MM.1S (cell line): ENCODE measurements around the gene CYTH1.
A peak's percentile ranks its signal among the peaks of the same experiment; 100 is the strongest.

ENCODE experiments used
- DNase-seq: peaks from one replicate; pipeline ENCODE4 v3.0.0-alpha.2; 2015
- H2AFZ ChIP-seq: fragments of 300-600 bp; sonication (generic); 2 replicates; pipeline ENCODE4 v1.6.0; 2016; ENCODE audit warnings: antibody characterized with exemption, low read length
- H3F3A ChIP-seq: fragments of 300-600 bp; sonication (generic); 2 replicates; pipeline ENCODE4 v1.6.1; 2016; ENCODE audit warnings: mild to moderate bottlenecking, antibody characterized with exemption, low read length, moderate library complexity, mixed read lengths; ENCODE audit not compliant: insufficient read depth
- H3K27ac ChIP-seq: fragments of 300-600 bp; sonication (generic); 2 replicates; pipeline ENCODE4 v1.5.1; 2016; ENCODE audit warnings: mild to moderate bottlenecking, low read length
- H3K27me3 ChIP-seq: fragments of 300-600 bp; sonication (generic); replicated peaks from 2 replicates; pipeline ENCODE4 v1.6.0; 2016; ENCODE audit warnings: low read length; ENCODE audit not compliant: insufficient read depth
- H3K36me3 ChIP-seq: fragments of 300-600 bp; sonication (generic); replicated peaks from 2 replicates; pipeline ENCODE4 v1.6.1; 2016; ENCODE audit warnings: mild to moderate bottlenecking, low read length, mixed read lengths; ENCODE audit not compliant: insufficient read depth
- H3K4me1 ChIP-seq: fragments of 300-600 bp; sonication (generic); 2 replicates; pipeline ENCODE4 v1.6.1; 2016; ENCODE audit warnings: low read length, mixed read lengths
- H3K4me2 ChIP-seq: fragments of 300-600 bp; sonication (generic); 2 replicates; pipeline ENCODE4 v1.6.0; 2016; ENCODE audit warnings: low read depth, low read length
- H3K4me3 ChIP-seq: fragments of 300-600 bp; sonication (generic); 2 replicates; pipeline ENCODE4 v1.5.1; 2016; ENCODE audit warnings: low read length, mixed read lengths
- H3K79me2 ChIP-seq: fragments of 300-600 bp; sonication (generic); 2 replicates; pipeline ENCODE4 v1.6.1; 2016; ENCODE audit warnings: mixed run types, low read length, mixed read lengths
- H3K9ac ChIP-seq: fragments of 300-600 bp; sonication (generic); 2 replicates; pipeline ENCODE4 v1.6.1; 2016; ENCODE audit warnings: low read length, mixed read lengths
- H3K9me2 ChIP-seq: fragments of 300-600 bp; sonication (generic); replicated peaks from 2 replicates; pipeline ENCODE4 v1.6.1; 2016; ENCODE audit warnings: mild to moderate bottlenecking, low read length, mixed read lengths; ENCODE audit not compliant: insufficient read depth
- H3K9me3 ChIP-seq: fragments of 300-600 bp; sonication (generic); replicated peaks from 2 replicates; pipeline ENCODE4 v1.6.1; 2016; ENCODE audit warnings: mild to moderate bottlenecking, low read length, mixed read lengths; ENCODE audit not compliant: insufficient read depth
- H4K20me1 ChIP-seq: fragments of 300-600 bp; sonication (generic); 2 replicates; pipeline ENCODE4 v1.6.1; 2016; ENCODE audit warnings: mild to moderate bottlenecking, low read length, moderate library complexity, mixed read lengths; ENCODE audit not compliant: insufficient read depth
- EZH2 ChIP-seq: fragments of 300-600 bp; sonication (generic); optimal IDR thresholded peaks from 2 replicates; pipeline ENCODE3; 2017; ENCODE audit warnings: low read depth, mild to moderate bottlenecking, antibody characterized with exemption, low read length, mixed read lengths
- EZH2phosphoT487 ChIP-seq: fragments of 300-600 bp; sonication (generic); IDR thresholded peaks from 2 replicates; pipeline ENCODE4 v1.6.1; 2018; ENCODE audit warnings: antibody characterized with exemption, low read length
- TF ChIP-seq, protein P1 (sequence below): fragments of 300-600 bp; sonication (generic); IDR thresholded peaks from 2 replicates; pipeline ENCODE4 v1.5.1; 2016; ENCODE audit warnings: antibody characterized with exemption, low read length, mixed read lengths

The CYTH1 gene

DNA sequence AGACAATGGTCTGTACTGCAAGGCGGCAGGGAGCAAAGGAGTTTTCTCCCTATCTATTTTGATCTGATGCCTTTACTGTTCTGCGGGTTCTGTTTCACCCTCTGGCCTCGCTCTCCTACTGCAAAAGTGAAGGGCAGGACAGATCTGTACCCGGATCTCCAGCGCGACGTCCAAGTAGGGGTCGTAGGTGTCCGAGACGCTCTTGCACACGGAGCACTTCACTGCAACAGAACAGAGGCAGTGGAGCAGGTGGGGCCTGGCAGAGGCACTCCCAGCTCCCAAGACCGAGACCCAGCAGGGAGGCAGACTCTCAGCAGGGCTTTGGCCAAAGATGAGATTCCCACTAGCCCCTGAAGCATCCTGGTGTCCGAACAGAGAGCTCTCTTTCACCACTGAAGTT is 38.8 kb upstream of the CYTH1 start:
- DNase-seq, result no peak
- Histone ChIP-seq H3K4me3 (no peak overlapping the region), H3K27ac (no peak overlapping the region), H3K79me2 (peaks cover 63% of the 10 kb centered on the region), H2AFZ (no peak overlapping the region), H3K9me2 (no peaks in the 10 kb centered on the region), H3K36me3 (peaks cover 24% of the 10 kb centered on the region; the same call in 1 of the 2 replicates), H3K27me3 (no peaks in the 10 kb centered on the region), H3K9me3 (no peaks in the 10 kb centered on the region), H3F3A (peaks cover 29% of the 10 kb centered on the region), H3K4me2 (no peak overlapping the region), H3K4me1 (peaks cover 26% of the 10 kb centered on the region), H4K20me1 (no peaks in the 10 kb centered on the region), H3K9ac (no peak overlapping the region)
- TF ChIP-seq, protein P1, sequence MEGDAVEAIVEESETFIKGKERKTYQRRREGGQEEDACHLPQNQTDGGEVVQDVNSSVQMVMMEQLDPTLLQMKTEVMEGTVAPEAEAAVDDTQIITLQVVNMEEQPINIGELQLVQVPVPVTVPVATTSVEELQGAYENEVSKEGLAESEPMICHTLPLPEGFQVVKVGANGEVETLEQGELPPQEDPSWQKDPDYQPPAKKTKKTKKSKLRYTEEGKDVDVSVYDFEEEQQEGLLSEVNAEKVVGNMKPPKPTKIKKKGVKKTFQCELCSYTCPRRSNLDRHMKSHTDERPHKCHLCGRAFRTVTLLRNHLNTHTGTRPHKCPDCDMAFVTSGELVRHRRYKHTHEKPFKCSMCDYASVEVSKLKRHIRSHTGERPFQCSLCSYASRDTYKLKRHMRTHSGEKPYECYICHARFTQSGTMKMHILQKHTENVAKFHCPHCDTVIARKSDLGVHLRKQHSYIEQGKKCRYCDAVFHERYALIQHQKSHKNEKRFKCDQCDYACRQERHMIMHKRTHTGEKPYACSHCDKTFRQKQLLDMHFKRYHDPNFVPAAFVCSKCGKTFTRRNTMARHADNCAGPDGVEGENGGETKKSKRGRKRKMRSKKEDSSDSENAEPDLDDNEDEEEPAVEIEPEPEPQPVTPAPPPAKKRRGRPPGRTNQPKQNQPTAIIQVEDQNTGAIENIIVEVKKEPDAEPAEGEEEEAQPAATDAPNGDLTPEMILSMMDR, result no peak
- TF ChIP-seq EZH2, result no peak
- no peak for TF ChIP-seq EZH2phosphoT487

DNA sequence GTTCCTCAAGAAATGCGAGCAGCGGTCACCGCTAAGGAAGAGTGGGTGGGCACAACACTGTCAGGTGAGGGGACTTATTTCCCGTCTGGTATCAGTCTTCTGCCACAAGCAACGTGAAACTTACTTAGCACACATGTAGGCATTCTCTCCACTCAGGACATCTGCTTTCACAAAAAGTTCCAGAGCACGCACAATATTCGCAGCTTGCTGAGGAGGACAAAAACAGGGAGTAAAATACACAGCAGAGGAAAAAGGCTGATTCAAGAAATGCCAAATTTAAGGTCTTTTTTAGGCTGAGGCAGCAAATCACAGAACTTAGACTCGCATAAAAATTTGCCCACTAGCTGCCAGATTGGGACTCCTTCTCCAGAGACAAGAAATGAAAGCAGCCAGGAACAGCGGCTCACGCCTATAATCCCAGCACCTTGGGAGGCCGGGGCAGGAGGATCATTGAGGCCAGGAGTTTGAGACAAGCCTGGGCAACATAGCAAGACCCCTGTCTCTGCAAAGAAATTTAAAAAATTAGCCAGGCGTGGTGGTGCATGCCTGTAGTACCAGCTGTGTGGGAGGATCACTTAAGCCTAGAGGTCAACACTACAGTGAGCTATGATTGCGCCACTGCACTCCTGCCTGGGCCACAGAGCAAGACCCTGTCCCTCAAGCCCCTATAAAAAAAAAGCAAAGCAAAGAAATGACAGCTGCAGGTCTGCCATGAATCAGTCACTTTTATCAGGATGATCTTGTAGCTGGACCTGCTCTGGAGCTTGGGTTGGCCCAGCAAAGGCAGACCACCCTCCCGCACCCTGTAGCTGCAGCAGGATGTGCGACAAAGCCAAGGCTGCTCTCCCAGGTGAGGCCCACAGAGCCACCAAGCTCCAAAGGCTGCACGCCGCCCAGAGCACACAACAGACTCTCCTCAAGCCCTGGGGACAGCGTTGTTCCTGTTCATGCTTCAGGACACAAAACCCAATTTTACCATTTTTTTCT is 38.0 kb upstream of the CYTH1 start:
- peaks cover 30% of the 10 kb centered on the region; the same call in 1 of the 2 replicates for H3K36me3 ChIP-seq
- H3K4me1 ChIP-seq, result peaks cover 26% of the 10 kb centered on the region
- DNase-seq, result no peak
- H3K4me2 ChIP-seq, result no peak overlapping the region
- H2AFZ ChIP-seq, result no peak overlapping the region
- H3K79me2 ChIP-seq, result peaks cover 63% of the 10 kb centered on the region
- no peaks in the 10 kb centered on the region for H4K20me1 ChIP-seq
- no peak overlapping the region for H3K9ac ChIP-seq
- peaks cover 29% of the 10 kb centered on the region for H3F3A ChIP-seq
- peak overlapping the region; percentile 96; the same call in 1 of the 2 replicates for H3K27ac ChIP-seq
- no peaks in the 10 kb centered on the region for H3K9me2 ChIP-seq
- H3K4me3 ChIP-seq, result no peak overlapping the region
- H3K9me3 ChIP-seq, result no peaks in the 10 kb centered on the region
- H3K27me3 ChIP-seq, result no peaks in the 10 kb centered on the region
- TF ChIP-seq, protein P1, result no peak
- TF ChIP-seq EZH2phosphoT487, result no peak

DNA sequence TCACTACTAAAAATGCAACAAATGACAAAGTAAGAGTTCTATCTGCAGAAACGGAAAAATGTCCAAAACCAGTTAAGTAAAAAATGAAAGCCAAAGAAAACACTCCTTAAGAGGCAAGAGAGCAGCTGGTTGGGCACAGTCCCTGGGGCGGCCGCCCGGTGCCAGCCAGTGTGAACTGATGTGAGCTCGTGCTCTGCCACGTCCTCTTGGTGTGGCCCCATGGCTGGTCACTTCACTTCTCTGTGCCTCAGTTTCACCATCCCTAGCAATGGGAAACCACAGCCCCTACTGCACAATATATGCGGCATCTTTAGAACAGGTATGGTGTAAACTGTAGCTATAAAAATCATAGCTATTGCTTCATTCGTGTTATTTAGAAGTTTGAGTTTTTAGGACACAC is 37.3 kb upstream of the CYTH1 start:
- no peak for DNase-seq
- H3K9me3 ChIP-seq, result no peaks in the 10 kb centered on the region
- no peaks in the 10 kb centered on the region for H3K27me3 ChIP-seq
- no peak overlapping the region for H3K4me3 ChIP-seq
- H3F3A ChIP-seq, result peaks cover 29% of the 10 kb centered on the region
- H3K4me1 ChIP-seq, result peaks cover 26% of the 10 kb centered on the region
- no peak overlapping the region for H2AFZ ChIP-seq
- H3K36me3 ChIP-seq, result peaks cover 29% of the 10 kb centered on the region; the same call in 1 of the 2 replicates
- no peak overlapping the region for H3K9ac ChIP-seq
- no peaks in the 10 kb centered on the region for H3K9me2 ChIP-seq
- peaks cover 64% of the 10 kb centered on the region for H3K79me2 ChIP-seq
- no peaks in the 10 kb centered on the region for H4K20me1 ChIP-seq
- TF ChIP-seq EZH2 (no peak), EZH2phosphoT487 (no peak)
- TF ChIP-seq, protein P1, result no peak
- H3K4me2 ChIP-seq, result no peak overlapping the region
- peak overlapping the region; percentile 96; the same call in 1 of the 2 replicates for H3K27ac ChIP-seq
